Measurements from ENCODE around the gene ZCCHC7.
"Not testable (repeated sequence)": the region's sequence is repeated elsewhere in the genome, so short reads cannot be mapped to it uniquely, and the experiment has no call there.

- not testable (repeated sequence) for TF ChIP-seq CTCF (IDR thresholded peaks at IDR 0.05; ENCODE audit: borderline replicate concordance, extremely low read depth, low read length, poor library complexity, severe bottlenecking); EZH2 (IDR thresholded peaks at IDR 0.05; ENCODE audit: borderline replicate concordance, low read depth, low read length, severe bottlenecking)
Measured at GRCh38 chr9:37397948-37398347, 277.6 kb downstream of the ZCCHC7 start.

All from DND-41 (cell line).